Hepatocyte (in vitro differentiated cells): ENCODE results near the gene GNG10. TPM values are rescaled to one million over a fixed set of nuclear protein-coding genes. Genes with fewer than 3 reads are reported as not detected.
A peak's percentile ranks its signal among the peaks of the same experiment; 100 is the strongest.

Experiments
- DNase-seq: peaks from one replicate; pipeline ENCODE4 v3.0.0-alpha.2; 2016; ENCODE audit warnings: low spot score
- H2AFZ ChIP-seq: fragments of 200-600 bp; sonication (generic); 2 replicates; pipeline ENCODE4 v1.6.0; 2016; ENCODE audit warnings: antibody characterized with exemption, mild to moderate bottlenecking
- H3K27ac ChIP-seq: fragments of 200-600 bp; sonication (generic); 2 replicates; pipeline ENCODE4 v1.5.1; 2016; ENCODE audit warnings: mild to moderate bottlenecking
- H3K27me3 ChIP-seq: fragments of 200-600 bp; sonication (generic); 2 replicates; pipeline ENCODE4 v1.6.1; 2016
- H3K36me3 ChIP-seq: fragments of 200-600 bp; sonication (generic); replicated peaks from 2 replicates; pipeline ENCODE4 v1.5.1; 2016; ENCODE audit warnings: low read depth; ENCODE audit not compliant: insufficient read depth
- H3K4me1 ChIP-seq: fragments of 200-600 bp; sonication (generic); 2 replicates; pipeline ENCODE4 v1.5.1; 2016; ENCODE audit warnings: mild to moderate bottlenecking, moderate library complexity; ENCODE audit not compliant: insufficient read depth
- H3K4me2 ChIP-seq: fragments of 200-600 bp; sonication (generic); 2 replicates; pipeline ENCODE4 v1.6.0; 2016
- H3K4me3 ChIP-seq: fragments of 200-600 bp; sonication (generic); 2 replicates; pipeline ENCODE4 v1.5.1; 2016; ENCODE audit warnings: mild to moderate bottlenecking
- H3K79me2 ChIP-seq: fragments of 200-600 bp; sonication (generic); 2 replicates; pipeline ENCODE4 v1.6.0; 2017; ENCODE audit warnings: mild to moderate bottlenecking
- H3K9me2 ChIP-seq: fragments of 200-600 bp; sonication (generic); replicated peaks from 2 replicates; pipeline ENCODE4 v1.6.0; 2017; ENCODE audit warnings: mild to moderate bottlenecking; ENCODE audit not compliant: insufficient read depth
- H3K9me3 ChIP-seq: fragments of 200-600 bp; sonication (generic); 2 replicates; pipeline ENCODE4 v1.5.1; 2016; ENCODE audit warnings: low read depth, mild to moderate bottlenecking
- H4K20me1 ChIP-seq: fragments of 200-600 bp; sonication (generic); 2 replicates; pipeline ENCODE4 v1.6.0; 2016; ENCODE audit warnings: mild to moderate bottlenecking; ENCODE audit not compliant: insufficient read depth, poor library complexity, severe bottlenecking
- EZH2 ChIP-seq: fragments of 200-600 bp; sonication (generic); IDR thresholded peaks from 2 replicates; pipeline ENCODE4 v1.6.1; 2016; ENCODE audit warnings: antibody characterized with exemption, mild to moderate bottlenecking, borderline replicate concordance
- EZH2phosphoT487 ChIP-seq: fragments of 200-600 bp; sonication (generic); IDR thresholded peaks from one replicate; pipeline ENCODE4 v1.6.1; 2018; ENCODE audit warnings: antibody characterized with exemption, mild to moderate bottlenecking, low read depth, moderate library complexity; ENCODE audit not compliant: unreplicated experiment, severe bottlenecking
- WGBS: methylation state at CpG from one replicate; pipeline ENCODE4 v1.1.6; 2016; ENCODE audit warnings: low lambda C conversion rate; ENCODE audit errors: missing lambda C conversion rate; 5-methylcytosine and 5-hydroxymethylcytosine counted together
- polyA plus RNA-seq: library from polyadenylated mRNA; unstranded; fragments of >200 nt; fragmentation: Nextera tagmentation; extraction: Ambion mirVana; gene quantifications from 2 replicates; pipeline ENCODE4 v1.2.1, GENCODE V29; 2016
- total RNA-seq: library from RNA; depleted of rRNA; stranded (reverse); fragments of >200 nt; gene quantifications from 2 replicates; pipeline ENCODE4 v1.2.3, GENCODE V29; 2014
- TF ChIP-seq, protein P1 (sequence below): fragments of 200-600 bp; sonication (generic); IDR thresholded peaks from 2 replicates; pipeline ENCODE4 v1.5.1; 2016; ENCODE audit warnings: antibody characterized with exemption, mild to moderate bottlenecking; ENCODE audit not compliant: poor library complexity

The GNG10 gene
- total and polyA plus RNA-seq, 2 experiments from 2014 or later, result 51.6 to 101 TPM

DNA sequence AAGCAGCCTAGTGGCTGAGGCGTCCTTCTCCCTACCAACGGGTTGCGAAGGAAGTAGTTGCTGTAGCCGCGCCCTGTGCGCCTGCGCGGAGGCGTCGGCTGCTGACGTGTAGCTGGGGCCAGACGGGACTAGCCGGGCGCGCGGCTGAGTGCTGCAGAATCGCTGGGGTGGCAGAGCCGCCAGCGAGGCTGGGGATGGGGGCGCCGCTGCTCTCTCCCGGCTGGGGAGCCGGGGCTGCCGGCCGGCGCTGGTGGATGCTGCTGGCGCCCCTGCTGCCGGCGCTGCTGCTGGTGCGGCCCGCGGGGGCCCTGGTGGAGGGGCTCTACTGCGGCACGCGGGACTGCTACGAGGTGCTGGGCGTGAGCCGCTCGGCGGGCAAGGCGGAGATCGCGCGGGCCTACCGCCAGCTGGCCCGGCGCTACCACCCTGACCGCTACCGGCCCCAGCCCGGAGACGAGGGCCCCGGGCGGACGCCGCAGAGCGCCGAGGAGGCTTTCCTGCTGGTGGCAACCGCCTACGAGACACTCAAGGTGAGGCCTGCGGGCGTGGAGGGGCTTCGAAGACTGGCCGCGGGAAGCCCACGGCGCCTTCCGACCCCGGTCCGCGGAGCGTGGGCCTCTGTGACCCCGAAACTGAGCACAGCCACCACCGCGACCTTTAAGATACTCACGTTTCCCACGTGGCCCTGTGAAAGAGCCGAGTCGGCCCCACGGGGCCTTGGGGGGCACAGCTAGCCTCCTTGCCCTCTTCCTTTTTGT is 30.0 kb upstream of the GNG10 start, which contains the start of gene DNAJC25:
Gene DNAJC25 (plus strand): TSS at position 121 of the 758 bp plus-strand sequence. CDS start 74 bp downstream, at position 195.
- peak within 1 kb of the TSS; percentile 89 for H3K27ac ChIP-seq
- WGBS, result under 1% methylated on average over 77 of the region's 79 CpGs
- no peaks in the 10 kb centered on the region for H3K36me3 ChIP-seq
- H3K79me2 ChIP-seq, result peaks cover 49% of the 10 kb centered on the region
- peak within 1 kb of the TSS; percentile 69 for H3K4me3 ChIP-seq
- no peaks in the 10 kb centered on the region for H3K9me2 ChIP-seq
- H3K9me3 ChIP-seq, result no peaks in the 10 kb centered on the region
- peak within 1 kb of the TSS; percentile 96 for H3K4me2 ChIP-seq
- H3K27me3 ChIP-seq, result no peaks in the 10 kb centered on the region
- TF ChIP-seq EZH2 (no peak), EZH2phosphoT487 (no peak)
- TF ChIP-seq, protein P1, sequence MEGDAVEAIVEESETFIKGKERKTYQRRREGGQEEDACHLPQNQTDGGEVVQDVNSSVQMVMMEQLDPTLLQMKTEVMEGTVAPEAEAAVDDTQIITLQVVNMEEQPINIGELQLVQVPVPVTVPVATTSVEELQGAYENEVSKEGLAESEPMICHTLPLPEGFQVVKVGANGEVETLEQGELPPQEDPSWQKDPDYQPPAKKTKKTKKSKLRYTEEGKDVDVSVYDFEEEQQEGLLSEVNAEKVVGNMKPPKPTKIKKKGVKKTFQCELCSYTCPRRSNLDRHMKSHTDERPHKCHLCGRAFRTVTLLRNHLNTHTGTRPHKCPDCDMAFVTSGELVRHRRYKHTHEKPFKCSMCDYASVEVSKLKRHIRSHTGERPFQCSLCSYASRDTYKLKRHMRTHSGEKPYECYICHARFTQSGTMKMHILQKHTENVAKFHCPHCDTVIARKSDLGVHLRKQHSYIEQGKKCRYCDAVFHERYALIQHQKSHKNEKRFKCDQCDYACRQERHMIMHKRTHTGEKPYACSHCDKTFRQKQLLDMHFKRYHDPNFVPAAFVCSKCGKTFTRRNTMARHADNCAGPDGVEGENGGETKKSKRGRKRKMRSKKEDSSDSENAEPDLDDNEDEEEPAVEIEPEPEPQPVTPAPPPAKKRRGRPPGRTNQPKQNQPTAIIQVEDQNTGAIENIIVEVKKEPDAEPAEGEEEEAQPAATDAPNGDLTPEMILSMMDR, result no peak
- peak; percentile 99 for DNase-seq
- H3K4me1 ChIP-seq, result peaks cover 48% of the 10 kb centered on the region
- H2AFZ ChIP-seq, result peak within 1 kb of the TSS; percentile 88
- H4K20me1 ChIP-seq, result peaks cover 18% of the 10 kb centered on the region

DNA sequence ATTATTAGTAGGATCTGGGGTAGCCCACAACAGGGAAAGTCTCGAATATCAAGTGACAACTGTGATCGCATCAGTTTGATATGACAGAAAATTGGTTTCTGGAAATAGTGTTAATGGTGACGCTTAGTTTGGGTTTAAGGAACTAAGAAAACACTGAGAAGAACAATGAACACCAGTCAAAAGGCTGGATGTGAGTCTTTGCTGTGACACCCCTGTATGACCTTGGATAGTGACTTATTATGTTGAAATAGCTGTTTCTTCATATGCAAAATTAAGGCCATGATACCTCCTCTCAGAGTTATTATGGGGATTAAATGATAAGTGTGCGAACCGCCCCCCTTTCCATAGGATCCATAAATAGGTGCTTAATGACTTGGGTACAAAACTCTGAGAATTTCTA is 29.3 kb upstream of the GNG10 start:
- peaks cover 23% of the 10 kb centered on the region for H4K20me1 ChIP-seq
- H3K27me3 ChIP-seq, result no peaks in the 10 kb centered on the region
- H3K9me2 ChIP-seq, result no peaks in the 10 kb centered on the region
- no peaks in the 10 kb centered on the region for H3K9me3 ChIP-seq
- peak overlapping the region; percentile 69 for H3K4me3 ChIP-seq
- DNase-seq, result no peak
- H3K36me3 ChIP-seq, result no peaks in the 10 kb centered on the region
- peak overlapping the region; percentile 89 for H3K27ac ChIP-seq
- H3K4me2 ChIP-seq, result peak overlapping the region; percentile 96
- peak overlapping the region; percentile 42 for H2AFZ ChIP-seq
- H3K79me2 ChIP-seq, result peaks cover 56% of the 10 kb centered on the region
- no peak for TF ChIP-seq EZH2phosphoT487
- TF ChIP-seq, protein P1, result no peak
- no peak for TF ChIP-seq EZH2
- 32% methylated on average over 5 of the region's 5 CpGs for WGBS
- H3K4me1 ChIP-seq, result peaks cover 44% of the 10 kb centered on the region

DNA sequence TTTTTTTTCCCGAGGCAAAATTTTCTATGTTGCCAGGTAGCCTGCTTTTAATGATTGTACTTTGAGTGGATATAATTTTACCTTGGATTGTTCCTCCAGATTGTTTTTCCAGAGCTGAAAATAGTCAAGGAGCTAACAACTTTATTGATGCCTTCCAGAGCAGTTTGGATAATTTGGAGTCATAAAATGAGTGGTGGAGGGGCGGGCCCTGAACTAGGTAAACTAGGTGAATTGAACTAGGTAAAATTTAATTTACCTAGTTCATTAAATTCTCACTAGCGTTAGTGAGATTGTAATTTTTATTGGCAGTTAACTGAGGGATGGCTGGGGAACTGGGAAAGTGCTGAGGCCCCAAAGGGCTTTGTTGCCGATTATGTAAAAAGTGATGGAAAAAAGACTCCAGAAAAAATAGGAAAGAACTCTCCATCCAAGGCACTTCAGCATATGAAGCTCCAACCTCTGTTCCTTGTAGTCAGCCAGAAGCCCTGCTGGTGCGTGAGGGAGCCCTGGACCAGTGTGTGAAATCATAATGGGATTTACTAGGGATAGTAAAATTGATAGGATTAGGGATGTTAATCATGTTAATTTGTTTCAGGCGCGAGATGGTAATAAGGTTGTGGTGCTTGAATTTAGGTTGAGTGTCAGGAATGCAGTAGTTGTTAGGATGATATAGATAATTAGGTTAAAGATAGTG is 28.6 kb upstream of the GNG10 start:
- DNase-seq, result no peak
- no peak overlapping the region for H3K4me3 ChIP-seq
- H3K36me3 ChIP-seq, result no peaks in the 10 kb centered on the region
- no peaks in the 10 kb centered on the region for H3K9me3 ChIP-seq
- peaks cover 25% of the 10 kb centered on the region for H4K20me1 ChIP-seq
- peak overlapping the region; percentile 96 for H3K4me2 ChIP-seq
- H3K79me2 ChIP-seq, result peaks cover 63% of the 10 kb centered on the region
- WGBS, result 62% methylated on average over 7 of the region's 7 CpGs
- no peak overlapping the region for H2AFZ ChIP-seq
- H3K27ac ChIP-seq, result no peak overlapping the region
- no peaks in the 10 kb centered on the region for H3K9me2 ChIP-seq
- no peaks in the 10 kb centered on the region for H3K27me3 ChIP-seq
- H3K4me1 ChIP-seq, result peaks cover 50% of the 10 kb centered on the region
- no peak for TF ChIP-seq EZH2phosphoT487
- TF ChIP-seq EZH2, result no peak
- TF ChIP-seq, protein P1, result no peak
